A549 (cell line): ENCODE results near the gene IPO5. TPM values are rescaled to one million over a fixed set of nuclear protein-coding genes. Genes with fewer than 3 reads are reported as not detected.
"Not testable (repeated sequence)": the region's sequence is repeated elsewhere in the genome, so short reads cannot be mapped to it uniquely, and the experiment has no call there.

Source experiments
- ATAC-seq, 2 experiments: fragments of 200-7000 bp in 1 of 2; fragments of >200 bp in 1 of 2; cut with Nextera tagmentation in 1 of 2; cut with Tn5 transposase in 1 of 2; 3 replicates each; pipeline versions ENCODE4 v1.8.0 to v1.9.1; 2018 to 2020; ENCODE audit warnings: mild to moderate bottlenecking in 1 of 2, moderate library complexity in 1 of 2
- CTCF ChIA-PET: fragments of 300-600 bp; sonication (Branson Sonifier 250); formaldehyde crosslinking; extraction: SDS; loops from one replicate; lab custom pipeline; 2021; ENCODE audit warnings: antibody characterized with exemption, inconsistent platforms; lab: Yijun Ruan, JAX
- POLR2A ChIA-PET: fragments of 350-600 bp; formaldehyde crosslinking; extraction: SDS; loops from one replicate; lab custom pipeline; 2021; ENCODE audit warnings: antibody characterized with exemption, inconsistent platforms; lab: Yijun Ruan, JAX
- DNase-seq, 2 experiments: peaks; one replicate each; pipeline versions ENCODE4 v3.0.0 to v3.0.0-alpha.2; 2011 to 2016; ENCODE audit warnings: low read depth in 1 of 2, low spot score in 1 of 2
- FAIRE-seq: peaks from 2 replicates; lab custom pipeline; 2011; peaks lifted over from hg19 to GRCh38; lab: Jason Lieb, UNC
- H3K27ac ChIP-seq, 2 experiments: fragments of >200 bp; sonication (Bioruptor Twin); formaldehyde crosslinking; 3 replicates each; pipeline ENCODE4 v1.5.1; 2016 to 2017
- H3K4me1 ChIP-seq: fragments of >200 bp; sonication (Bioruptor Twin); formaldehyde crosslinking; 3 replicates; pipeline ENCODE4 v1.6.1; 2016
- H3K4me2 ChIP-seq: fragments of >200 bp; sonication (Bioruptor Twin); formaldehyde crosslinking; 3 replicates; pipeline ENCODE4 v1.6.1; 2016
- H3K4me3 ChIP-seq: fragments of >200 bp; sonication (Bioruptor Twin); formaldehyde crosslinking; 3 replicates; pipeline ENCODE4 v1.5.1; 2016
- H3K9me3 ChIP-seq: fragments of >200 bp; sonication (Bioruptor Twin); formaldehyde crosslinking; 3 replicates; pipeline ENCODE4 v1.6.1; 2016
- ATOH8 ChIP-seq: fragments of 250-450 bp; sonication (Bioruptor Pico); IDR thresholded peaks from 2 replicates; pipeline ENCODE4 v1.5.0; 2020; ENCODE audit warnings: low read depth, mild to moderate bottlenecking, moderate library complexity
- CEBPB ChIP-seq, 2 experiments: fragments of >200 bp in 1 of 2; sonication (Bioruptor Twin) in 1 of 2; formaldehyde crosslinking in 1 of 2; IDR thresholded peaks; 2 replicates each; pipeline ENCODE4 v1.6.1; 2012 to 2016
- E2F6 ChIP-seq: IDR thresholded peaks from 2 replicates; pipeline ENCODE4 v1.6.1; 2012; ENCODE audit warnings: low read depth, borderline replicate concordance
- ESRRA ChIP-seq: fragments of 150-350 bp; IDR thresholded peaks from 2 replicates; pipeline ENCODE4 v1.6.1; 2014; ENCODE audit warnings: mild to moderate bottlenecking, low read length, borderline replicate concordance
- FOSB ChIP-seq: fragments of 250-450 bp; sonication (Bioruptor Pico); IDR thresholded peaks from 2 replicates; pipeline ENCODE4 v1.5.0; 2020; ENCODE audit warnings: mild to moderate bottlenecking, moderate library complexity
- FOXS1 ChIP-seq: fragments of 250-450 bp; sonication (Bioruptor Pico); IDR thresholded peaks from 2 replicates; pipeline ENCODE4 v1.5.0; 2020; ENCODE audit warnings: mild to moderate bottlenecking, moderate library complexity
- HEYL ChIP-seq: fragments of 250-450 bp; sonication (Bioruptor Pico); IDR thresholded peaks from 2 replicates; pipeline ENCODE4 v1.8.0; 2021; ENCODE audit warnings: mild to moderate bottlenecking, moderate library complexity
- HMGXB4 ChIP-seq: fragments of 250-450 bp; sonication (Bioruptor Pico); IDR thresholded peaks from 2 replicates; pipeline ENCODE4 v1.5.0; 2021; ENCODE audit warnings: mild to moderate bottlenecking, moderate library complexity, borderline replicate concordance
- HOXA7 ChIP-seq: fragments of 250-450 bp; sonication (Bioruptor Pico); IDR thresholded peaks from 2 replicates; pipeline ENCODE4 v1.5.0; 2020; ENCODE audit warnings: mild to moderate bottlenecking, moderate library complexity
- HOXB13 ChIP-seq: fragments of 250-450 bp; sonication (Bioruptor Pico); IDR thresholded peaks from 2 replicates; pipeline ENCODE4 v1.5.0; 2020; ENCODE audit warnings: low read depth, mild to moderate bottlenecking, moderate library complexity
- HOXB5 ChIP-seq: fragments of 250-450 bp; sonication (Bioruptor Pico); IDR thresholded peaks from 2 replicates; pipeline ENCODE4 v1.5.0; 2020; ENCODE audit warnings: mild to moderate bottlenecking, moderate library complexity
- JUN ChIP-seq, 2 experiments: fragments of >200 bp; sonication (Bioruptor Twin); formaldehyde crosslinking; IDR thresholded peaks; 2 replicates in 1 of 2; 3 replicates in 1 of 2; pipeline ENCODE4 v1.6.1; 2016 to 2017
- JUNB ChIP-seq: fragments of >200 bp; sonication (Bioruptor Twin); formaldehyde crosslinking; IDR thresholded peaks from 2 replicates; pipeline ENCODE4 v1.6.1; 2016
- NFE2L2 ChIP-seq: fragments of 150-350 bp; conservative IDR thresholded peaks from 2 replicates; pipeline ENCODE4 v1.6.1; 2014; ENCODE audit warnings: low read length
- NPAS2 ChIP-seq: fragments of 250-450 bp; sonication (Bioruptor Pico); IDR thresholded peaks from 2 replicates; pipeline ENCODE4 v1.8.0; 2022; ENCODE audit warnings: mild to moderate bottlenecking, moderate library complexity, borderline replicate concordance
- PBX3 ChIP-seq: IDR thresholded peaks from 2 replicates; pipeline ENCODE4 v1.6.1; 2012
- POLR2A ChIP-seq: IDR thresholded peaks from 2 replicates; pipeline ENCODE4 v1.6.1; 2012; ENCODE audit warnings: mild to moderate bottlenecking, low read length
- POLR2AphosphoS2 ChIP-seq: conservative IDR thresholded peaks from 2 replicates; pipeline ENCODE4 v1.6.1; 2012; ENCODE audit warnings: low read length, improper control_type of control experiment, inconsistent platforms
- RAD21 ChIP-seq, 2 experiments: fragments of >200 bp in 1 of 2; sonication (Bioruptor Twin) in 1 of 2; formaldehyde crosslinking in 1 of 2; IDR thresholded peaks in 1 of 2; conservative IDR thresholded peaks in 1 of 2; 2 replicates in 1 of 2; 3 replicates in 1 of 2; pipeline ENCODE4 v1.6.1; 2012 to 2018; ENCODE audit warnings: inconsistent platforms in 1 of 2
- RARB ChIP-seq: fragments of 250-450 bp; sonication (Bioruptor Pico); IDR thresholded peaks from 2 replicates; pipeline ENCODE4 v1.8.0; 2021; ENCODE audit warnings: mild to moderate bottlenecking, moderate library complexity
- SREBF2 ChIP-seq: fragments of 450-650 bp; IDR thresholded peaks from 2 replicates; pipeline ENCODE4 v1.6.1; 2014; ENCODE audit warnings: mild to moderate bottlenecking, moderate library complexity
- TP53 ChIP-seq: fragments of 250-450 bp; sonication (Bioruptor Pico); IDR thresholded peaks from 2 replicates; pipeline ENCODE4 v1.5.0; 2021; ENCODE audit warnings: mild to moderate bottlenecking, moderate library complexity
- ZNF302 ChIP-seq: fragments of 250-450 bp; sonication (Bioruptor Pico); IDR thresholded peaks from 2 replicates; pipeline ENCODE4 v1.9.0; 2021; ENCODE audit warnings: inconsistent platforms, mild to moderate bottlenecking, moderate library complexity
- WGBS: methylation state at CpG from one replicate; pipeline ENCODE4 v1.1.6; 2017; ENCODE audit errors: missing lambda C conversion rate; 5-methylcytosine and 5-hydroxymethylcytosine counted together
- polyA plus RNA-seq, 4 experiments: library from polyadenylated mRNA; depleted of rRNA in 3 of 4; stranded (reverse); fragments of >200 nt; fragmentation: RNase III in 1 of 4; extraction: RNeasy Plus Mini Kit Qiagen cat#74134 plus additional on column Dnase treatment in 1 of 4; gene quantifications; 2 replicates in 3 of 4; 3 replicates in 1 of 4; pipeline ENCODE4 v1.2.3, GENCODE V29; 2011 to 2017

The IPO5 gene
- polyA plus RNA-seq, 2 of the 4 experiments (the other 2 are of a cell fraction): 98.4 to 166 TPM

- TF ChIP-seq FOXS1 (no peak), ZNF302 (CRISPR knock-in tag) (no peak), TP53 (CRISPR knock-in tag) (no peak)
These were observed 46.2 kb downstream of the IPO5 start (continued) for GRCh38 chr13:97999653-98000052.

- WGBS: 90% methylated on average over 3 of the region's 3 CpGs
These were observed 50.6 kb downstream of the IPO5 start for GRCh38 chr13:98004107-98004506.

GRCh38 chr13:98004997-98005396 is 51.5 kb downstream of the IPO5 start:
- H3K4me1 ChIP-seq, DNase-seq, CTCF ChIA-PET, H3K9me3 ChIP-seq, POLR2A ChIA-PET, FAIRE-seq, ATAC-seq, H3K27ac ChIP-seq, H3K4me2 ChIP-seq, H3K4me3 ChIP-seq: not testable (repeated sequence)
- WGBS: 93% methylated on average over 8 of the region's 8 CpGs

More at GRCh38 chr13:98004107-98004506, 50.6 kb downstream of the IPO5 start:
- ChIA-PET POLR2A (no interaction called here), CTCF (interaction anchor here (0.9 kb wide), 1 partner anchor 9 kb away, joined by 3 read pairs; no protein-coding TSS in a partner anchor)
- DNase-seq (no peak), FAIRE-seq (no peak), ATAC-seq (no peak)
- no peak overlapping the region for H3K27ac ChIP-seq
- no peaks in the 10 kb centered on the region for H3K4me1 ChIP-seq
- no peak overlapping the region for H3K4me3 ChIP-seq
- no peaks in the 10 kb centered on the region for H3K9me3 ChIP-seq
- TF ChIP-seq PBX3 (no peak), HOXB13 (CRISPR knock-in tag) (no peak), NPAS2 (CRISPR knock-in tag) (no peak), RARB (no peak), HEYL (no peak), ATOH8 (CRISPR knock-in tag) (no peak), CEBPB (IDR thresholded peaks at IDR 0.05) (no peak), SREBF2 (no peak), TP53 (CRISPR knock-in tag) (no peak), POLR2AphosphoS2 (no peak)
- no peak overlapping the region for H3K4me2 ChIP-seq

GRCh38 chr13:98007001-98007400 is 53.5 kb downstream of the IPO5 start:
- TF ChIP-seq HOXB5 (no peak), HMGXB4 (CRISPR knock-in tag) (no peak)
- TF ChIP-seq, all 56 proteins: peak for 0
- Histone ChIP-seq H3K9me3 (no peaks in the 10 kb centered on the region), H3K27ac (no peak overlapping the region), H3K4me3 (no peak overlapping the region), H3K4me2 (no peak overlapping the region), H3K4me1 (no peaks in the 10 kb centered on the region)
- ChIA-PET CTCF (no interaction called here), POLR2A (interaction anchor here (0.7 kb wide), 1 partner anchor 11 kb away, joined by 3 read pairs; no protein-coding TSS in a partner anchor)
- WGBS: 95% methylated on average over 5 of the region's 5 CpGs
- no peak for DNase-seq
- no peak for FAIRE-seq
- ATAC-seq: no peak

- Histone ChIP-seq H3K27ac (no peak overlapping the region), H3K9me3 (no peaks in the 10 kb centered on the region), H3K4me3 (no peak overlapping the region), H3K4me1 (no peaks in the 10 kb centered on the region), H3K4me2 (no peak overlapping the region)
- FAIRE-seq: no peak
- CTCF ChIA-PET: interaction anchor here (0.9 to 2.2 kb wide), 3 partner anchors 10 to 157 kb away, joined by 3 to 6 read pairs (median 3); no protein-coding TSS in a partner anchor
- no peak for DNase-seq
- POLR2A ChIA-PET: no interaction called here
- no peak for ATAC-seq
- WGBS: 91% methylated on average over 9 of the region's 9 CpGs
- TF ChIP-seq JUN (IDR thresholded peaks at IDR 0.05) (no peak), ESRRA (no peak), HOXA7 (CRISPR knock-in tag) (no peak), JUNB (no peak), ZNF302 (CRISPR knock-in tag) (no peak), TP53 (CRISPR knock-in tag) (no peak), E2F6 (no peak), RAD21 (conservative IDR thresholded peaks at IDR 0.05 in 1 of 2, IDR thresholded peaks at IDR 0.05 in 1 of 2) (no peak), POLR2A (no peak), FOSB (CRISPR knock-in tag) (no peak), PBX3 (no peak), CEBPB (IDR thresholded peaks at IDR 0.05) (no peak), NFE2L2 (no peak)
These were observed 59.8 kb downstream of the IPO5 start for GRCh38 chr13:98013241-98013640.
